KOPT-K1 (cell line): ENCODE results near the gene CSGALNACT2.
"Not testable (repeated sequence)": the region's sequence is repeated elsewhere in the genome, so short reads cannot be mapped to it uniquely, and the experiment has no call there.

Experiments
- H3K27ac ChIP-seq: fragments of 200-600 bp; sonication (generic); 2 replicates; pipeline ENCODE4 v1.5.1; 2016; ENCODE audit warnings: antibody characterized with exemption, mild to moderate bottlenecking, low read depth, low read length; ENCODE audit not compliant: poor library complexity, severe bottlenecking
- H3K36me3 ChIP-seq: fragments of 200-600 bp; sonication (generic); 2 replicates; pipeline ENCODE4 v1.5.1; 2017; ENCODE audit warnings: antibody characterized with exemption, mild to moderate bottlenecking, low read length, moderate library complexity; ENCODE audit not compliant: insufficient read depth
- H3K9me3 ChIP-seq: fragments of 200-600 bp; sonication (generic); 2 replicates; pipeline ENCODE4 v1.5.1; 2017; ENCODE audit warnings: antibody characterized with exemption, low read length, mild to moderate bottlenecking; ENCODE audit not compliant: insufficient read depth, poor library complexity, severe bottlenecking

Gene CSGALNACT2

GRCh38 chr10:43211431-43212042 is 73.3 kb downstream of the CSGALNACT2 start:
- H3K27ac ChIP-seq = no peak overlapping the region
- no peaks in the 10 kb centered on the region for H3K36me3 ChIP-seq
- no peaks in the 10 kb centered on the region for H3K9me3 ChIP-seq

DNA sequence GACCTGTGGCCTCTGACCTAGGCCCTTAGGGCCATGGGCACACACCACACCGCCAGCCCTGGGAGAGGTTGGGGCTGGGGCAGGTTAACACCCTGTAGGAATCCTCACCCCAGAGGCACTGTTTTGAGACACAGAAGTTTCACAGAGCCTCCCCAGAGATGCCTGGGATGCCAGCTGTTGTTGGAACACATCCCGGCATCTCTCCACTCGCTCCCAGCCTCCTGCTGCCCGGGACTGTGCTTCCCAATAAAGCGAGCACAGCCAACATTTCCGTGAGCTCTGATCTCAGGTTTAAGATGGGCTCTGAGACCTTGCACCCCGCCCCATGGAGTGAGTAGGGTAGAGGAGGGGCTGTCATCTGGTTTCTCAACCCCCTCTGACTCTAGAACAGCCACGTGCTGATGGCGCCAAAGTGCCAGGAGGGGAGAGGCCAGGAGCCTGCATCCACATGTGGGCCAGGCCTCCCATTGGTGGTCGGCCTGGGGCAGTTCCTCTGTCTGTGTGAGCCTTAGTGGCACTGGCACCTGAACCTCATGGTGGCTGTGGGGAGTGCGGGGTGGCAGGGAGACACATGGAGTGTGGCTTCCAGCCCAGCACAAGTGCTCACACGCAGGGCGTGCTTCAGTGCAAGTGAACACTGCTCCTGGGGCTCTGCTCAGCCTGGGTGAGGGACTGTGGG is 73.9 kb downstream of the CSGALNACT2 start:
- H3K36me3 ChIP-seq = no peaks in the 10 kb centered on the region
- H3K27ac ChIP-seq = no peak overlapping the region
- H3K9me3 ChIP-seq = no peaks in the 10 kb centered on the region

- Histone ChIP-seq H3K27ac (no peak overlapping the region), H3K9me3 (no peaks in the 10 kb centered on the region)
These were observed 76.1 kb downstream of the CSGALNACT2 start for GRCh38 chr10:43214071-43214955.

GRCh38 chr10:43214956-43215561 is 76.8 kb downstream of the CSGALNACT2 start:
- H3K36me3 ChIP-seq = no peaks in the 10 kb centered on the region
- H3K27ac ChIP-seq = no peak overlapping the region
- no peaks in the 10 kb centered on the region for H3K9me3 ChIP-seq

More at GRCh38 chr10:43214071-43214955, 76.1 kb downstream of the CSGALNACT2 start:
- no peaks in the 10 kb centered on the region for H3K36me3 ChIP-seq

GRCh38 chr10:43215758-43216455 is 77.7 kb downstream of the CSGALNACT2 start:
- H3K36me3 ChIP-seq = no peaks in the 10 kb centered on the region
- H3K27ac ChIP-seq = no peak overlapping the region
- H3K9me3 ChIP-seq = no peaks in the 10 kb centered on the region

- no peak overlapping the region for H3K27ac ChIP-seq
- H3K9me3 ChIP-seq = no peaks in the 10 kb centered on the region
- H3K36me3 ChIP-seq = no peaks in the 10 kb centered on the region
These were observed 78.8 kb downstream of the CSGALNACT2 start for GRCh38 chr10:43216931-43217562.

GRCh38 chr10:43217563-43218205 is 79.4 kb downstream of the CSGALNACT2 start:
- Histone ChIP-seq H3K36me3 (no peaks in the 10 kb centered on the region), H3K9me3 (no peaks in the 10 kb centered on the region), H3K27ac (no peak overlapping the region)

- H3K9me3 ChIP-seq = no peaks in the 10 kb centered on the region
- H3K36me3 ChIP-seq = no peaks in the 10 kb centered on the region
- no peak overlapping the region for H3K27ac ChIP-seq
These were observed 80.1 kb downstream of the CSGALNACT2 start for GRCh38 chr10:43218206-43218950.

- no peaks in the 10 kb centered on the region for H3K9me3 ChIP-seq
- no peaks in the 10 kb centered on the region for H3K36me3 ChIP-seq
- H3K27ac ChIP-seq = no peak overlapping the region
These were observed 80.9 kb downstream of the CSGALNACT2 start for GRCh38 chr10:43218951-43219837.

DNA sequence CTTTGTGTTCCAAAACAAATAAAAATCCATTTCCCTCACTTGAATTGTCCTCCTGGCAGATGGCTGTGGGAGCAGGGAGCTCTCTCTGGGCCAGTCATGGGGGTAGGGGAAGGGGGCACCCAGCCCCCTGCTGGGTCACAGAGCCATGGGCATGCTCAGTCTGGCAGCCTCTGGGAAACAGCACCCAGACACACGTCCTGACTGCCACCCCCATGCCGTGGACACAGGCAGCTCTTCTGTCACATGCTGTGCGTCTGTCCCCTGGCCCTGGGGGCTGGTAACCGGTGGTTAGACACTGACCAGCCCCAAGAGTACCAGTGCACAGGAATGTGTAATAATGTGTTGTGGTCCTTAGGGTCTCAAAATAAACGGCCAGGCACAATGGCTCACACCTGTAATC is 81.6 kb downstream of the CSGALNACT2 start:
- H3K36me3 ChIP-seq = no peaks in the 10 kb centered on the region
- no peaks in the 10 kb centered on the region for H3K9me3 ChIP-seq
- no peak overlapping the region for H3K27ac ChIP-seq

DNA sequence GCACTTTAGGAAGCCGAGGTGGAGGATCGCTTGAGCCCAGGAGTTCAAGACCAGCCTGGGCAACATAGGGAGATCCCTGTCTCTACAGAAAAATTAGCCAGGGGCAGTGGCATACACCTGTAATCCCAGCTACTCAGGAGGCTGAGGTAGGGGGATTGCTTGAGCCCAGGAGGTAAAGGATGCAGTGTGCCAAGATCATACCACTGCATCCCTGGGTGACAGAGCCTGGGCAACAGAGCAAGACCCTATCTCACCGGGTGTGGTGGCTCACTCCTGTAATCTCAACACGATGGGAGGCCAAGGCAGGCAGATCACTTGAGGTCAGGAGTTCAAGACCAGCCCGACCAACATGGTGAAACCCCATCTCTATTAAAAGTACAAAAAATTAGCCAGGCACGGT is 82.0 kb downstream of the CSGALNACT2 start:
- H3K27ac ChIP-seq, H3K9me3 ChIP-seq, H3K36me3 ChIP-seq: not testable (repeated sequence)

GRCh38 chr10:43220657-43221418 is 82.6 kb downstream of the CSGALNACT2 start:
- Histone ChIP-seq H3K27ac (no peak overlapping the region), H3K36me3 (no peaks in the 10 kb centered on the region), H3K9me3 (no peaks in the 10 kb centered on the region)
